HG02642 (cell line): ENCODE measurements around the gene HMG20B.

Experiments
- ATAC-seq: cut with Tn5 transposase; IDR thresholded peaks from one replicate; pipeline ENCODE4 v1.9.1; 2021; ENCODE audit warnings: mild to moderate bottlenecking; ENCODE audit not compliant: unreplicated experiment, poor library complexity

HMG20B gene

GRCh38 chr19:3604227-3604986 is 31.7 kb downstream of the HMG20B start:
- no peak for ATAC-seq

GRCh38 chr19:3604987-3605343 is 32.2 kb downstream of the HMG20B start:
- no peak for ATAC-seq

GRCh38 chr19:3605361-3605760 is 32.6 kb downstream of the HMG20B start:
- no peak for ATAC-seq

GRCh38 chr19:3605770-3606169 is 33.0 kb downstream of the HMG20B start:
- ATAC-seq, result no peak

- no peak for ATAC-seq
Measured at GRCh38 chr19:3606174-3606689, 33.5 kb downstream of the HMG20B start.

GRCh38 chr19:3606690-3607289 is 34.0 kb downstream of the HMG20B start, which contains the start of gene TBXA2R:
TSS of gene TBXA2R (minus strand) at chr19:3606875. CDS start at chr19:3600634, 6,241 bp downstream.
- no peak for ATAC-seq

- no peak for ATAC-seq
Measured at GRCh38 chr19:3607303-3608078, 34.7 kb downstream of the HMG20B start.

- no peak for ATAC-seq
Measured at GRCh38 chr19:3608079-3608641, 35.4 kb downstream of the HMG20B start.

GRCh38 chr19:3608750-3609322 is 36.1 kb downstream of the HMG20B start:
- ATAC-seq, result no peak

- ATAC-seq, result no peak
Measured at GRCh38 chr19:3609779-3610719, 37.3 kb downstream of the HMG20B start.

- no peak for ATAC-seq
Measured at GRCh38 chr19:3610745-3611717, 38.3 kb downstream of the HMG20B start.

GRCh38 chr19:3611841-3612240 is 39.1 kb downstream of the HMG20B start:
- ATAC-seq, result no peak

GRCh38 chr19:3612330-3612729 is 39.6 kb downstream of the HMG20B start:
- no peak for ATAC-seq

GRCh38 chr19:3612901-3613741 is 40.4 kb downstream of the HMG20B start:
- no peak for ATAC-seq

GRCh38 chr19:3613818-3614661 is 41.3 kb downstream of the HMG20B start:
- ATAC-seq, result no peak

- no peak for ATAC-seq
Measured at GRCh38 chr19:3614858-3615505, 42.2 kb downstream of the HMG20B start.
